ENCODE measurements around the gene ZDHHC14.
"Not testable (repeated sequence)": the region's sequence is repeated elsewhere in the genome, so short reads cannot be mapped to it uniquely, and the experiment has no call there.

ZDHHC14 gene

DNA sequence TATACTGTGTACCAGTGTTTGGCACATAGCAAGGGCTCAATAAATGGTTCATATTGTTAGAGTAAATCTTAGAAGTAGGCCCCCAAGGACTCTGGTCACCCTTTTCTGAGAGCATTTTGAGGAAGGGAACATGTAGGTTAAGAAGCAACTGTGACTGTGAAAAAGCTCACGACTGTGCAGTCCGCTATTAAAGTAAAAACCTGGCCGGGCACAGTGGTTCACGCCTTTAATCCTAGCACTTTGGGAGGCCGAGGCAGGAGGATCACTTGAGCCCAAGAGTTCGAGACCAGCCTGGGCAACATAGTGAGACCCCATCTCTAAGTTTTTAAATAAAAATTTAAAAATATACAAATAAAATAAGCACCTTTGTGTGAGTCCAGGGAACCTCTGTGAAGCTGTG, 5.0 kb downstream of the ZDHHC14 start:
- Mint-ChIP-seq H3K36me3 (peaks cover 30% of the 10 kb centered on the region), H3K9me3 (peaks cover 9% of the 10 kb centered on the region), H3K27ac (no peak overlapping the region), H3K4me1 (peaks cover 30% of the 10 kb centered on the region), H3K27me3 (no peaks in the 10 kb centered on the region), H3K4me3 (no peak overlapping the region)
- DNase-seq (ENCODE audit: low spot score in 2 of 2) (no peak), ATAC-seq (ENCODE audit: low read depth) (no peak)

DNA sequence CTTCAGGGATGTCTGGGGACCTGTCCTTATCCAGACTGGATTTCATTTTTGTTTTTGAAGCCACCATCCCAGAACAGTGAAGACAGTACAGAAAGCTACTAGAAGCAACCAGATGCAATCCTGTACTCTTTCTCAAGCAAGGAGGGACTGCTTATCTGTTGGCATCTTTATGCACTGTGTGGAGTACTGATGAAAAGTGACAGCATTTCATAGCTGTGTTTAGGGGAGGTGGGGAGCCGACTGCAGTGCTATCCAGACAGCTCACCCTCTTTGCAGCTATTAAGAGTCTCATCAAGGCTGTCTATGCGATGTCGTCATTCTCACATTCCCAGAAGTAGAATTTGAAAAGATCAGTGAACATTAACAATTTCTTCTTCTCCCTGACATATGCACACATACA, 5.5 kb downstream of the ZDHHC14 start:
- H3K4me1 Mint-ChIP-seq = peaks cover 33% of the 10 kb centered on the region
- H3K4me3 Mint-ChIP-seq = no peak overlapping the region
- peaks cover 33% of the 10 kb centered on the region for H3K36me3 Mint-ChIP-seq
- ATAC-seq (ENCODE audit: low read depth) (no peak), DNase-seq (ENCODE audit: low spot score in 2 of 2) (no peak)
- H3K9me3 Mint-ChIP-seq = peaks cover 9% of the 10 kb centered on the region
- H3K27me3 Mint-ChIP-seq = no peaks in the 10 kb centered on the region
- no peak overlapping the region for H3K27ac Mint-ChIP-seq

DNA sequence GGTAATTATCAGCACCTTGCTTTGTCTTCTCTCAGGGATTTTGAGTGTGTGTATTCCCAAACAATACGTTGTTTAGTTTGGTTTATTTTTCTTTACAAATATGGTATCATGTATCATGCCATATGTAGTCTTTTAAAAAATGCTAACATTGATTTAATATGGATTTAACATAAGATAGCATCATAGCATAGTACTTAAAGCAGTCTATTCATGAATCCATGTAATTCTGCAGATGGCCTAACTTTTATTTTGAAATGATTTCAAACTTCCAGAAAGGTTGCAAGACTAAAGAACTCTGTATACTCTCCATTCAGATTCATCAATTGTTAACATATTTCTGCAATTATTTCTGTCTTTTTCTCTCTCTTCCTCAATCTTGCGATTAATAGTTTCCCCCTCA, 7.9 kb downstream of the ZDHHC14 start:
- ATAC-seq (ENCODE audit: low read depth) (no peak), DNase-seq (ENCODE audit: low spot score in 2 of 2) (no peak)
- Mint-ChIP-seq H3K4me3 (no peak overlapping the region), H3K27ac (no peak overlapping the region), H3K27me3 (no peaks in the 10 kb centered on the region), H3K9me3 (peaks cover 9% of the 10 kb centered on the region), H3K36me3 (peaks cover 42% of the 10 kb centered on the region), H3K4me1 (peaks cover 39% of the 10 kb centered on the region)

DNA sequence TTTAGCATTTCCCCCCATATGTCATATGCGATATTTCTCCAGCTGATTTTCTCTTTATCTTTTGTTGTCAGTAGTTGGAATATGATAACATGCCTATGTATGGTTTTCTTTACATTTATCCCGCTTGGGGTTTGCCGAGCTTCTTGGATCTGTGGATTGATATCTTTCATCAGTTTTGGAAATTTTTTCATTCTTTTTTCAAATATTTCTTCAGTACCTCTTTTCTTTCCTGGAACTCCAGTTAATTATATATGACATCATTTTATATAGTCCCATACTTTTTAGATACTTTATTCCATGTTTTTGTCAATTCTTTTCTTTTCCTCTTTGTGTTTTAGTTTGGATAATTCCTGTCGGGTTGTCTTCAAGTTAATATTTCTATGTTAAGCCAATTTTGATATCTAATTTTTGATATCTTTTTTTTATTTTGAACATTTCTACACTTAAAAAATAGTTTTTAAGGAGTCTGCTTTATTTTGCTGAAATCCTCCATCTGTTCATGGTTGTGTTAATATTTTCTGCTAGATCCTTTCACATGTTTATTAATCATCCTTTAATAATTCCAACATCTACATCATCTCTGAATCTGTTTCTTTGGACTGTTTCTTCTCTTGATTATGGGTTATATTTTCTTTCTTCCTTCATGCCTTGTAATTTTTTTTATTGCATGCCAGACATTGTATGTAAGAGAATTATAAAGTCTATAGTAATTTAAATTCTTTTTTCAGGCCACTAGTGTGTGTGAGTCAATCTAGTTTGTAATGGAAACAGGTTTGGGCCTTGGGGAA, 9.5 kb downstream of the ZDHHC14 start:
- Mint-ChIP-seq H3K36me3 (peaks cover 41% of the 10 kb centered on the region), H3K9me3 (peaks cover 9% of the 10 kb centered on the region), H3K4me3 (no peak overlapping the region), H3K4me1 (peaks cover 33% of the 10 kb centered on the region), H3K27me3 (no peaks in the 10 kb centered on the region), H3K27ac (no peak overlapping the region)
- DNase-seq (ENCODE audit: low spot score in 2 of 2) = no peak
- no peak for ATAC-seq (ENCODE audit: low read depth)

DNA sequence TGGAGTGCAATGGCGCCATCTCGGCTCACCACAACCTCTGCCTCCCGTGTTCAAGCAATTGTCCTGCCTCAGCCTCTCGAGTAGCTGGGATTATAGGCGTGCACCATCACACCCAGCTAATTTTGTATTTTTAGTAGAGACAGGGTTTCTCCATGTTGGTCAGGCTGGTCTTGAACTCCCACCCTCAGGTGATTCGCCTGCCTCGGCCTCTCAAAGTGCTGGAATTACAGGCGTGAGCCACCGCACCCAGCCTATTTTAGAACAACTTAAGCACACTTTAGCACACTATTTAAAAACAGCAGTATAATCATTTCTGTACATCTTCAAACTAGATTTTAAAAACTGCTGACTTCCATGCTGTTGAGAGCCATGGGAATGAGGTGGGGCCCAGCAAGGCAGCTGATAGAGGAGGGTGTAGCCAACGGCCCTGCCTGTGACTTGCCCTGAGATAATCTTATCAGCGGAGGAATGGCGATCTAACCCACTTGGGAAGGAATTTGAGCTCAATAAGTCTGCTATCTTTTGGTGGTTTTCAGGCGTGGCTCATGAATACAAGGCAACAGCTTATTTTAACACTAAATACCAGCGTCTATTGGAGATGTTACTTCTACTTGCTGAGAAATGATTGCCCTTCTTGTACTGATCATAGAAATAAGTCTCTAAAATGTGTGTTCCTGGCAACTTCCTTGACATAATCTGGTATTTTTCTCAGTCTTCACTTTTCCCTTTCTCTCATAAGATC, 12.1 kb downstream of the ZDHHC14 start:
- no peaks in the 10 kb centered on the region for H3K27me3 Mint-ChIP-seq
- peaks cover 30% of the 10 kb centered on the region for H3K4me1 Mint-ChIP-seq
- peaks cover 9% of the 10 kb centered on the region for H3K9me3 Mint-ChIP-seq
- no peak for ATAC-seq (ENCODE audit: low read depth)
- H3K27ac Mint-ChIP-seq = no peak overlapping the region
- H3K4me3 Mint-ChIP-seq = no peak overlapping the region
- DNase-seq (ENCODE audit: low spot score in 2 of 2) = no peak
- H3K36me3 Mint-ChIP-seq = peaks cover 44% of the 10 kb centered on the region

DNA sequence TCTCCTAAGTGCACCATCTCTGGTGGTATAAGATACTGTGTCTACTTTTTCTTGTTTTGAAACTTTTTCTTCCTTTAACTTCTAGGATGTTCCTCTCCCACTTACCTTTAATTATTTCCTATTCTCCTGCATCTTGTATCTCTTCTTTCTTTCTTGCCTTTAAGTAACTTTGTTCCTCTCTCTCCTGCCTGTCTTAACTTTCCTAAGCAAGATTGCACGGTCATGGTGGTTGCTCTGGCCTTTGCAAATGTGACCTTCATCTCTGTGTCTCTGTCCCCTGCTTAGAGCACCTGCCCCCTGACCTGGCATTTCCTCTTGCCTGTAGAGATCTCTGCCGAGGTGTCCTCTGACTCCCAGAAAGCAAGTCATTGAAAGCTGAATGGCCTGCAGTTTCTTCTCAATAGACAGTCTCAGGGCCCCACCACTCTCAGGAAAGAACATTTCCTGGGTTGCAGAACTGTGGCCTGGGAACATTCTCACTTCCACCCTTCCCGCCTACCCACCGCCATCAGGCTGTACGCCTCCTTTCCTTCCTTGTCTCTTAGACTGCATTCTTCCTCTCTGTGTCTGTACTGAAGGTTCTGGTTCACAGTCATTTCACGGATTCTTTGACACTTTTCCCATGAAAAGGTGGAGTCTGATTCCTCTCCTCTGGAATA, 12.8 kb downstream of the ZDHHC14 start:
- Mint-ChIP-seq H3K36me3 (peaks cover 40% of the 10 kb centered on the region), H3K27me3 (no peaks in the 10 kb centered on the region), H3K4me1 (peaks cover 29% of the 10 kb centered on the region), H3K27ac (peak overlapping the region; percentile 3), H3K9me3 (peaks cover 9% of the 10 kb centered on the region), H3K4me3 (no peak overlapping the region)
- DNase-seq (ENCODE audit: low spot score in 2 of 2) (no peak), ATAC-seq (ENCODE audit: low read depth) (no peak)

DNA sequence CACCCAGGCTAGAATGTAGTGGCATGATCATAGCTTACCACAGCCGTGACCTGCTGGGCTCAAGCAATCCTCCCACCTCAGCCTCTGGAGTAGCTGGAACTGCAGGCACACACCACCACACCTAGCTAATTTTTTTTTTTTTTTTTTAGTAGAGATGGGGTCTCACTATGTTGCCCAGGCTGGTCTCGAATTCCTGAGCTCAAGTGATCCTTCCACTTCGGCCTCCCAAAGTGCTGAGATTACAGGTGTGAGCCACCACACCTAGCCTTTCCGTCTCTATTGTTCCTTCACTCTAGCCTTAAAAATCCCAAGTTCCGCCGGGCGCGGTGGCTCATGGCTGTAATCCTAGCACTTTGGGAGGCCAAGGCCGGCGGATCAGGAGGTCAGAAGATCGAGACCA, 14.2 kb downstream of the ZDHHC14 start:
- not testable (repeated sequence) for H3K27me3 Mint-ChIP-seq; H3K4me3 Mint-ChIP-seq; ATAC-seq (ENCODE audit: low read depth); DNase-seq (ENCODE audit: low spot score in 2 of 2); H3K27ac Mint-ChIP-seq; H3K9me3 Mint-ChIP-seq
- peaks cover 28% of the 10 kb centered on the region for H3K4me1 Mint-ChIP-seq
- peaks cover 38% of the 10 kb centered on the region for H3K36me3 Mint-ChIP-seq

DNA sequence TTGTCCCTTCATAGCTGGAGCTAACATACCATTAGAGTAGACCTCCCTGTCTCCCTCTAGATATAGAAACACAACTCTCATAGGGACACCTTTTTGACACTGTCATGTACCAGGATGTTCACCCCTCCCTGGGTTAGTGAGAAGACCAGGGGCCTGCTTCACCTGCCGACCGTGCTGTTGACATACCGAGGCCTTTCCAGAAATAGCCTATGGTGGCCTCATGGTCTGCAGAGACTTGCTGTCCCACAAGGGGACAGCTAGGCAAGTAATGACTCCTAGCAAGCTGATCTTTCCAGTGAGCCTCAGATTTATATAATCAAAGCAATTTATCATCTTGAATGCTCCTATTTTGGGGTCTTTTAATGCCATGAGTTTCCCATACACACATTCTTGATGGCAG, 15.0 kb downstream of the ZDHHC14 start:
- H3K4me3 Mint-ChIP-seq = no peak overlapping the region
- H3K27ac Mint-ChIP-seq = peak overlapping the region; percentile 35
- no peaks in the 10 kb centered on the region for H3K27me3 Mint-ChIP-seq
- ATAC-seq (ENCODE audit: low read depth) = no peak
- H3K36me3 Mint-ChIP-seq = peaks cover 37% of the 10 kb centered on the region
- peaks cover 34% of the 10 kb centered on the region for H3K4me1 Mint-ChIP-seq
- no peak for DNase-seq (ENCODE audit: low spot score in 2 of 2)
- H3K9me3 Mint-ChIP-seq = no peaks in the 10 kb centered on the region

DNA sequence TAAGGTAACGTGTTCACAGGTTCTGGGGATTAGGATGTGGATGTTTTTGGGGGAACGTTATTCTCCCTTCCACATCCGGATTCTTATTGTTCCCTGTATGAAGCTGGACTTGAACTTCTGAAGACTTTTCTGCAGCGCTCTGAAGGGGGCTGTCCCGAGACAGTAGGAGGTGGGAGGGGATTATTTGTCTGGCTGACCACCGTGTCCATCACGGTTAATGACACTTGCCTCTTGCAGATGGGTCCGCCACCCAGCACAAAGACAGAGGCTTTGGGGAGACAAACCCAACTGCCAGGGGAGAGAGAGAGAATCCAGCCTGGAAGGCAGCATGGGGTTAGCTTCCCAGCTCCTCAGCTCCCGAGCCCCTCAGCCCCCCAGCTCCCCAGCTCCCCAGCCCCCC, 16.7 kb downstream of the ZDHHC14 start:
- H3K9me3 Mint-ChIP-seq = no peaks in the 10 kb centered on the region
- H3K4me3 Mint-ChIP-seq = no peak overlapping the region
- no peaks in the 10 kb centered on the region for H3K27me3 Mint-ChIP-seq
- H3K4me1 Mint-ChIP-seq = peaks cover 32% of the 10 kb centered on the region
- DNase-seq (ENCODE audit: low spot score in 2 of 2) (no peak), ATAC-seq (ENCODE audit: low read depth) (no peak)
- H3K27ac Mint-ChIP-seq = no peak overlapping the region
- H3K36me3 Mint-ChIP-seq = peaks cover 34% of the 10 kb centered on the region

DNA sequence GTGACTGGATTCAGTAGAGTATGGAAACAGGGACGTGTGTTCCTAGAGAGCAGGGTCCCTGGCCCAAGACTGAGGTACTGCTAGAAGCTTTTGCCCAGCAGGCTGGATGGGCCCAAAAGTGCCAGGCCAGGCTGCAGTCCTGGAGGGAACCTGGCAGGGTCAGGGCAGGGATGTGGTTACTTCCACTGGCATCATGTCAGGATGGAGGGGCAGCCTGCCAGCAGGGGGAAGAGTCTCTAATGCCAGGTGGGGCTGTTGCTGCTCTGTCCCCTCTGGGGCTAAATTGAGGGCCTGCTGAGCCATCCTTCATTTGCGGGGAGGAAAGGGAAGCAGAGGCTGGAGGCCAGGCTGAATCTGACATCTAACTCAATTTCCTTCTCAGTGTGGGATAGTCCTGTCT, 17.2 kb downstream of the ZDHHC14 start:
- Mint-ChIP-seq H3K27ac (no peak overlapping the region), H3K27me3 (no peaks in the 10 kb centered on the region), H3K4me1 (peaks cover 30% of the 10 kb centered on the region), H3K9me3 (no peaks in the 10 kb centered on the region), H3K4me3 (no peak overlapping the region), H3K36me3 (peaks cover 34% of the 10 kb centered on the region)
- no peak for DNase-seq (ENCODE audit: low spot score in 2 of 2)
- no peak for ATAC-seq (ENCODE audit: low read depth)

DNA sequence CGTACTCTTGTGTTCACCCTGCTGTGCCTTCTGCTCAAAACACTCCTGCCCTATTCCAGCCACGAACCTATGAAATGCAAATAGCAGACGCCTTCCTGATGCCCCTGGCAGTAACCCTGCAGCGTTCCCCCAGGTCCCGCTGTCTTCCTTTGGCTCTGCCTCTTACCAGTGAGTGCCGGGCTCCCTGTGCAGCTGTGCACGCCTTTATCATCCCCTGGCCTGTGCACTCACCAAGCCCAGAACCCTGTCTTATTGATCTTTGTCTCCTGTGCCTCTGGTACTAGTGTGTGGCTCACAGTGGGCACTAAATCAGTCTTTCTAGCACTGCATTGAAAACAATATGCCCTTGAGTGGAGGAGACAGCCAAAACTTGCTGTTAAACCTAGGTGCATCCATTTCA, 19.7 kb downstream of the ZDHHC14 start:
- ATAC-seq (ENCODE audit: low read depth) (no peak), DNase-seq (ENCODE audit: low spot score in 2 of 2) (no peak)
- Mint-ChIP-seq H3K36me3 (peaks cover 20% of the 10 kb centered on the region), H3K27ac (no peak overlapping the region), H3K27me3 (no peaks in the 10 kb centered on the region), H3K4me3 (no peak overlapping the region), H3K9me3 (no peaks in the 10 kb centered on the region), H3K4me1 (peaks cover 23% of the 10 kb centered on the region)

DNA sequence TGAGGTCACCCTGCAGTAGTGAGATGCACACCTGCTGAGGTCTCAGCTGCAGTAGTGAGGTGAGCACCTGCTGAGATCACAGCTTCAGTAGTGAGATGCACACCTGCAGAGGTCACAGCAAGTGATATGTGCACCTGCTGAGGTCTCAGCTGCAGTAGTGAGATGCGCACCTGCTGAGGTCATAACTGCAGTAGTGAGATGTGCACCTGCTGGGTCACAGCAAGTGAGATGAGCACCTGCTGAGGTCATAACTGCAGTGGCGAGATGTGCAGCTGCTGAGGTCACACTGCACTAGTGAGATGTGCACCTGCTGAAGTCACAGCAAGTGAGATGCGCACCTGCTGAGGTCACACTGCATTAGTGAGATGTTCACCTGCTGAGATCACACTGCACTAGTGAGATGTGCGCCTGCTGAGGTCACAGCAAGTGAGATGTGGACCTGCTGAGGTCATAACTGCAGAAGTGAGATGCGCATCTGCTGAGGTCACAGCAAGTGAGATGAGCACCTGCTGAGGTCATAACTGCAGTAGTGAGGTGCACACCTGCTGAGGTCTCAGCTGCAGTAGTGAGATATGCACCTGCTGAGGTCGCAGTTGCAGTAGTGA, 20.8 kb downstream of the ZDHHC14 start:
- H3K9me3 Mint-ChIP-seq = no peaks in the 10 kb centered on the region
- H3K4me3 Mint-ChIP-seq = no peak overlapping the region
- H3K4me1 Mint-ChIP-seq = peaks cover 25% of the 10 kb centered on the region
- H3K27me3 Mint-ChIP-seq = no peaks in the 10 kb centered on the region
- no peak for DNase-seq (ENCODE audit: low spot score in 2 of 2)
- peaks cover 20% of the 10 kb centered on the region for H3K36me3 Mint-ChIP-seq
- H3K27ac Mint-ChIP-seq = no peak overlapping the region
- ATAC-seq (ENCODE audit: low read depth) = no peak

DNA sequence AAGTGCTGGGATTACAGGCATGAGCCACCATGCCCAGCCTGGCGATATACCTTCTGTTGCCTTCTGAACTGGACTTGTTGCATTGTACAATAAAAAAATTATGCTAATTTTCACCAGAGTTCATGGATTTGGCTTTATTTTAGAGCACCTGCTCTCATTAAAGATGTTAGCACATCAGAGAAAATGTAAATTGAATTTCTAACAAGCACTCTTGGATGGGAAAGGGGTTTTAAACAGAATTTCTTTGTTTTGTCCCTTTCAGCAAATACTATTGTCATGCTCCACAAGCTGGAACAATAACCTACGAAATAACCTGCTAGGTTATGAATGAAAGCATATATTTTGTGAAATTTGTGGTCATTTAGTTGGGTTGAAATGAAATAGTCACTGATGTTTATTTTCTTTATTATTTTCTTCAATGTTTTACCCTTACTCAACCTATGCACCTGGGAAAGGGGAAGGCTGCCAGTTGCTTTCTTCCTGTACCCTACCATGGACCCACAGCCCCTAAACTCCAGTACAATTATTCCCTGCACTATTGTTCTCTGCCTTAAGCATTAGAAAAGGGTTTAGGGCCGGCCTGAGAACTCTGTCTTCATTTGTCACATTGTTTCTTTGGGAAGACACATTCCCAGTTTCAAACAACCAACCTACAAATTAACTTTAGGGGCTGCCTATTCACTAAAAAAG, 22.2 kb downstream of the ZDHHC14 start:
- Mint-ChIP-seq H3K9me3 (no peaks in the 10 kb centered on the region), H3K36me3 (peaks cover 12% of the 10 kb centered on the region), H3K4me1 (peaks cover 27% of the 10 kb centered on the region), H3K27ac (no peak overlapping the region), H3K27me3 (no peaks in the 10 kb centered on the region), H3K4me3 (no peak overlapping the region)
- DNase-seq (ENCODE audit: low spot score in 2 of 2) (no peak), ATAC-seq (ENCODE audit: low read depth) (no peak)

DNA sequence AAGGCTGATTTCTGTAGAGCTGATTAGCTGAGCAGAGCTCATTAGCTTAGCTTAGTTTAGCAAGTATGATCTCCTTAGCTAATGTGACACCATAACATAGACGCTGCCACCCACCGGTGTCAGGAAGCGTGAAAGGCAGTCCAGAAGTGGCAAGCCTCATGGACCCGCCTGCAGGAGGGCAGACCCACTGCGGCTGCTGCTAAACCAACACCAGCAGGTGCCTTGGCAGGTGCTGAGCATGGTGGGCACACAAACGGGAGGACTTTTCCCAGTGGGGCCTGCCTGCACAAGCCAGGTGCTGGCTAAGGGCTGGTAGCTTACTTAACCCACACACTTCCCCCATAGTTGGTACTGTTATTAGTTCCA, 22.7 kb downstream of the ZDHHC14 start:
- no peak for DNase-seq (ENCODE audit: low spot score in 2 of 2)
- no peak overlapping the region for H3K4me3 Mint-ChIP-seq
- no peak overlapping the region for H3K27ac Mint-ChIP-seq
- H3K36me3 Mint-ChIP-seq = peaks cover 15% of the 10 kb centered on the region
- peaks cover 27% of the 10 kb centered on the region for H3K4me1 Mint-ChIP-seq
- no peaks in the 10 kb centered on the region for H3K9me3 Mint-ChIP-seq
- H3K27me3 Mint-ChIP-seq = no peaks in the 10 kb centered on the region
- ATAC-seq (ENCODE audit: low read depth) = peak; percentile 73
